Heart right ventricle (tissue), 16 donors: Measurements from ENCODE around the gene TLE3. TPM values are rescaled to one million over a fixed set of nuclear protein-coding genes. Genes with fewer than 3 reads are reported as not detected.

Experiments
- ATAC-seq, 8 donors: fragments of 200-7000 bp; cut with Tn5 transposase; one replicate each; pipeline ENCODE4 v1.9.1; 2020; ENCODE audit warnings: mild to moderate bottlenecking in 8 of 8, moderate library complexity in 8 of 8, moderate number of reproducible peaks in 1 of 8
- DNase-seq, 2 donors: peaks; one replicate each; pipeline ENCODE4 v3.0.0-alpha.2; 2020
- H3K27ac ChIP-seq, 10 donors: fragments of 200-600 bp; sonication (generic) in 2 of 10; one replicate each; pipeline versions ENCODE4 v1.5.0 to v1.8.0; 2020 to 2022; ENCODE audit warnings: mild to moderate bottlenecking in 3 of 10
- H3K27me3 ChIP-seq, 7 donors: fragments of 200-600 bp; one replicate each; pipeline ENCODE4 v1.8.0; 2021 to 2022; ENCODE audit warnings: mild to moderate bottlenecking in 2 of 7
- H3K36me3 ChIP-seq, 9 donors: fragments of 200-600 bp; sonication (generic) in 1 of 9; one replicate each; pipeline versions ENCODE4 v1.5.0 to v1.8.0; 2020 to 2022; ENCODE audit warnings: mild to moderate bottlenecking in 2 of 9
- H3K4me1 ChIP-seq, 9 donors: fragments of 200-600 bp; sonication (generic) in 1 of 9; one replicate each; pipeline versions ENCODE4 v1.5.0 to v1.8.0; 2020 to 2022; ENCODE audit warnings: mild to moderate bottlenecking in 4 of 9
- H3K4me3 ChIP-seq, 10 donors: fragments of 200-600 bp; sonication (generic) in 2 of 10; one replicate each; pipeline versions ENCODE4 v1.5.0 to v1.8.0; 2020 to 2022; ENCODE audit warnings: mild to moderate bottlenecking in 7 of 10, moderate library complexity in 2 of 10
- H3K9me3 ChIP-seq, 11 donors: fragments of 200-600 bp in 10 of 11; sonication (generic) in 2 of 11; one replicate each; pipeline versions ENCODE4 v1.5.0 to v1.8.0; 2013 to 2022; ENCODE audit warnings: mild to moderate bottlenecking in 2 of 11, control low read depth in 1 of 11, moderate library complexity in 1 of 11
- WGBS, 2 donors: extraction: QIAGEN DNeasy Blood & Tissue Kit; methylation state at CpG; one replicate each; pipeline ENCODE4 v1.1.7; 2013; ENCODE audit warnings: inconsistent platforms in 1 of 2; 5-methylcytosine and 5-hydroxymethylcytosine counted together
- intact Hi-C, 10 donors: fragments of 100-400 bp; cut with DNase I; formaldehyde crosslinking; loops; one replicate each; pipeline versions ENCODE4 v1.11.1 to v1.14.2; 2022
- polyA plus RNA-seq, 2 donors: library from polyadenylated mRNA; stranded (reverse); fragments of 200-250 nt; gene quantifications; one replicate each; pipeline ENCODE4 v1.2.3, GENCODE V29; 2013
- total RNA-seq, 10 donors: library from RNA; stranded (reverse); fragmentation: NEBNext Ultra II Directional in 3 of 10; extraction: Animal tissue kit (Norgen Biotek cat#: 25700) in 3 of 10; gene quantifications; one replicate each; pipeline versions ENCODE4 v1.2.1 to v1.2.4, GENCODE V29; 2021 to 2023
- TF ChIP-seq, protein P1 (sequence below), 9 donors: fragments of 200-600 bp; sonication (generic) in 2 of 9; IDR thresholded peaks; one replicate each; pipeline versions ENCODE4 v1.5.0 to v1.8.0; 2021 to 2022; ENCODE audit warnings: antibody characterized with exemption in 9 of 9, mild to moderate bottlenecking in 5 of 9, moderate library complexity in 1 of 9
- donor health status: Arrhythmogenic right ventricular cardiomyopathy.
- donor health status: ischemic (EF 13 %, LVEDD 7.1; RV severe dilation, severe dysfunction).
- donor health status: healthy with polysubstance abuse.
- donor health status: DM: no; HTN: yes; CAD: no.
- donor health status: DM: no; HTN: no; CAD: no.
- donor health status: ischemic (EF 25% LVEDD 6.9; RV normal size, moderate dysfunction).
- donor health status: ischemic (EF 25% LVEDD 5.7; RV mildly dilated, moderate dysfunction).
- donor health status: healthy.
- donor health status: DM: yes; HTN: yes; CAD: no.
- donor health status: Ischemic cardiomyopathy.
- donor health status: ischemic (EF 35%, LVEDD 5.7; RV mildly dilated, moderate dysfunction).
- donor health status: nonischemic (EF 11% LVEDD 7.7; RV severe dilation, severe dysfunction).
- donor health status: DM: yes; HTN: yes; CAD: no.
- donor health status: PGD.
- donor health status: ischemic (EF 29% LVEDD 5.4; RV normal size, mild dysfunction).
- donor health status: nonischemic (EF 23%, LVEDD 6.1; RV moderate dilation, normal function).

Gene TLE3
- total and polyA plus RNA-seq, 12 donors, result 7.5 to 21.7 (median 12.6) TPM

DNA sequence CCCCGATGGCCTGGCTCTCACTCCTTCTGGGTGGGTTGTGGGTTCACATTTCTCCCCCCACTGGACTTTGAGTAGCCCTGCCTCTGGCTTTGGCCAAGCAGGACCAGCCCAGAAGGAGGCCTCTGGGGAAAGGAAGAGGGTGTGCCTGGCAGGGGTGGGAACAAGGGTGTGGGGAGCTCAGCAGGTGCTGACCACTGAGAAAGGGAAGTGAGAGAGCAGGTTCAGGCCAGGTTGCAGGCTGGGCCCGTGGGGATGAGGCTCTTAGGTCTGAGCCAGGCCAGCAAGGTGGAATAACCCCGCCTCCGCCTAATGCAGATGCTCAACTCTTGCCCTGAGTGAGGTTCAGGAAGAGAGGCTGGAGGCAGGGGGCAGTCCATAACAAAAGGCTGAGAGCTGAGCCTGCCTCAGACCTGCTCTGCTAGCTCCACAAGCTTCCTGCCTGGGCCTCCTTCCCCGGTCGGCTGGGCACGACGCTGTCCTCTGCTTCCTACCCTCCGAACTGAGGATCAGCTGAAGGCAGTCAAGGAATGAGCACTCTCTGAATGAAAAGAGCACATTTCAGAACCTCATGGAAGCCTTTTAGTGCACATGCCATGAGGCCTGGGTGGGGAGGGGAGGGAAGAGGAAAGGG is 82.7 kb downstream of the TLE3 start:
- intact Hi-C loops, result no loop called here
- Histone ChIP-seq H3K4me3 (no peak overlapping the region), H3K4me1 (no peaks in the 10 kb centered on the region), H3K36me3 (no peaks in the 10 kb centered on the region), H3K27ac (no peak overlapping the region), H3K27me3 (peaks cover 0 to 56% (median 36%) of the 10 kb centered on the region in 7 donors), H3K9me3 (peaks cover 0 to 10% (median 3%) of the 10 kb centered on the region in 11 donors)
- ATAC-seq, result no peak
- TF ChIP-seq, protein P1, sequence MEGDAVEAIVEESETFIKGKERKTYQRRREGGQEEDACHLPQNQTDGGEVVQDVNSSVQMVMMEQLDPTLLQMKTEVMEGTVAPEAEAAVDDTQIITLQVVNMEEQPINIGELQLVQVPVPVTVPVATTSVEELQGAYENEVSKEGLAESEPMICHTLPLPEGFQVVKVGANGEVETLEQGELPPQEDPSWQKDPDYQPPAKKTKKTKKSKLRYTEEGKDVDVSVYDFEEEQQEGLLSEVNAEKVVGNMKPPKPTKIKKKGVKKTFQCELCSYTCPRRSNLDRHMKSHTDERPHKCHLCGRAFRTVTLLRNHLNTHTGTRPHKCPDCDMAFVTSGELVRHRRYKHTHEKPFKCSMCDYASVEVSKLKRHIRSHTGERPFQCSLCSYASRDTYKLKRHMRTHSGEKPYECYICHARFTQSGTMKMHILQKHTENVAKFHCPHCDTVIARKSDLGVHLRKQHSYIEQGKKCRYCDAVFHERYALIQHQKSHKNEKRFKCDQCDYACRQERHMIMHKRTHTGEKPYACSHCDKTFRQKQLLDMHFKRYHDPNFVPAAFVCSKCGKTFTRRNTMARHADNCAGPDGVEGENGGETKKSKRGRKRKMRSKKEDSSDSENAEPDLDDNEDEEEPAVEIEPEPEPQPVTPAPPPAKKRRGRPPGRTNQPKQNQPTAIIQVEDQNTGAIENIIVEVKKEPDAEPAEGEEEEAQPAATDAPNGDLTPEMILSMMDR (IDR thresholded peaks at IDR 0.05), result no peak
- WGBS, 2 donors, result 46 to 50% methylated on average over 9 of the region's 9 CpGs
- DNase-seq, result no peak

DNA sequence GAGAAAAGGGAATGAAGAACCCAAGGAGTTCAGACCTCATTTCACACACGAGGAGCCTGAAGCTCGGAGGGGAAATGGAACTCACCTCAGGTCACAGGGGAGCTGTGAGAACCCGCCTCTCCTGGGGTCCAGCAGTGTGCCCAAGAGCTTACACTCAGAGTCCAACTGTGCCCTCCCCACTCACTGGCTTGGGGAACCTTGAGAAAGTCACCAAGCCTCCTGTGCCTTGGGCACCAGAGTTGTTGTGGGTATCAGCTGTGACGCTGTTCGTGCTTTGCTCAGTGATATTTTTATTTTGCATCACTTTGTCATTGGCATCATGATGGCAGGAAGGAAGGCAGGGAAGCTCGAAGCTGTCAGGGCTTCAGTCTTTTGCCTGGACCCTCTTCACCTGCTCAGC is 83.4 kb downstream of the TLE3 start:
- intact Hi-C loops, result no loop called here
- WGBS, 2 donors, result 80 to 86% methylated on average over 6 of the region's 6 CpGs
- DNase-seq (no peak), ATAC-seq (no peak)
- TF ChIP-seq, protein P1 (IDR thresholded peaks at IDR 0.05), result no peak
- Histone ChIP-seq H3K36me3 (no peaks in the 10 kb centered on the region), H3K27ac (no peak overlapping the region), H3K4me1 (no peaks in the 10 kb centered on the region), H3K27me3 (peaks cover 0 to 62% (median 38%) of the 10 kb centered on the region in 7 donors), H3K9me3 (peaks cover 0 to 10% (median 3%) of the 10 kb centered on the region in 11 donors), H3K4me3 (no peak overlapping the region)

DNA sequence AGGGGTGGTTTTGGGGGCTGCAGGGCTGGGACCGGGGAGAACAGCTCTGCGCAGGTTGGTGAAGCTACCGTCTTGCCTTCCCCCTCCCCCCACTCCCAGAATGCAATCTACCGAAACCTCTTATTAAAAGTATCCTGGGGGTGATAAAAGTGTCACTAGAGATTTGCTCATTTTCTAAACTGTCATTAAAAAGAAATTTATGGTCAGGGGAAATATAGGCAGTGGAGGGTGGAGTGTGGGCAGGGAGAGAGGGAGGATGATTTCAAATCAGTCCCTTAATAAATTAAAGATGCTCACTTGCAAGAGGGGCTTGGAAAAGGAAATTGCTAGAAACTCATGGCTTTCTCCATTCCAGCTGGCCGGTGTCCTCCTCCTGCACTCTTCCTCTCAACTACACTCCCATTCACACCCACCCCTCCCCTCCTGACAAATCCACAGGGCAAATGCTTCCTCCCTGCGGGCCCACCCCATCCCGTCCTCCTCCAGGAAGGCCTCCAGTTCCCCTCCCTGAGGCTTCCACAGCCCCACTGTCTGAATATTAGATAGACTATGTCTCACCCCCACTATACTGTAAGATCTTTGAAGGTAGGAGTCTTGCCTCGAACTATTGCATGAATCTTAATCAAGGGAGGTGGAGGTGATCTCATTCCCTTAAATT is 83.9 kb downstream of the TLE3 start:
- WGBS, 2 donors, result 69 to 70% methylated on average over 8 of the region's 8 CpGs
- intact Hi-C loops, result no loop called here
- TF ChIP-seq, protein P1 (IDR thresholded peaks at IDR 0.05), result no peak
- DNase-seq (no peak), ATAC-seq (no peak)
- Histone ChIP-seq H3K4me1 (no peaks in the 10 kb centered on the region), H3K36me3 (no peaks in the 10 kb centered on the region), H3K27me3 (peaks cover 0 to 66% (median 35%) of the 10 kb centered on the region in 7 donors), H3K4me3 (no peak overlapping the region), H3K9me3 (peaks cover 0 to 10% (median 3%) of the 10 kb centered on the region in 11 donors), H3K27ac (no peak overlapping the region)

DNA sequence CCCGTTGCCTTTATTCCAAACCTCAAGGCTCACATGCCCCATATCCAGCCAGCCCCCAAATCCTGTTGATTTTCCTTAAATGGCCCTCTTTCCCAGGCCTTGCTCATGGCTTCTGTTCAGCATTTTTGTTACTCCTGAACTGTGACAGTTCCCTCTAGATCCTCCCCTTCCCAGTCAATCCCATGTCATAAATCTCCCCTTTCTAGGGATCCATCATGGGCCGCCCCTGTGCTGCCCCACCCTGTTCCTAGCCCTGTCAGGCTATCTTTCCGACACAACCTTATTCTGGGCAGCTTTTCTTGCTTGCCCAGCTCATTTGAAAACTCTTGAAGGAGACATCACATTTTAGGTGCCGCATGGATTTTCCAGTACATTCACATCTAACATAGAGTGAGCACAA is 84.8 kb downstream of the TLE3 start:
- Histone ChIP-seq H3K4me1 (no peaks in the 10 kb centered on the region), H3K9me3 (peaks cover 0 to 10% (median 3%) of the 10 kb centered on the region in 11 donors), H3K27me3 (peaks cover 0 to 62% (median 30%) of the 10 kb centered on the region in 7 donors), H3K36me3 (no peaks in the 10 kb centered on the region), H3K4me3 (no peak overlapping the region), H3K27ac (no peak overlapping the region)
- no peak for ATAC-seq
- intact Hi-C loops, result no loop called here
- TF ChIP-seq, protein P1 (IDR thresholded peaks at IDR 0.05), result no peak
- no peak for DNase-seq
- 92% methylated on average over 4 of the region's 4 CpGs for WGBS, 2 donors
